ENCODE data around the gene PPM1A. TPM values are rescaled to one million over a fixed set of nuclear protein-coding genes. Genes with fewer than 3 reads are reported as not detected.

Gene PPM1A
- total and polyA plus RNA-seq, 2 of the 8 experiments (the other 6 are each of a cell fraction or from before 2014, with no cell fraction given) = 14.0 to 51.2 TPM

GRCh38 chr14:60232185-60232584 is 16.8 kb upstream of the PPM1A start:
- H3K4me2 ChIP-seq (ENCODE audit: insufficient read depth in 1 of 2, low read depth in 2 of 2, low read length in 2 of 2) = no peak overlapping the region
- no peaks in the 10 kb centered on the region for H4K20me1 ChIP-seq (replicated peaks in 1 of 2; ENCODE audit: control insufficient read depth in 1 of 2, insufficient read depth in 2 of 2, low read length in 2 of 2)
- no peak overlapping the region for H3K4me3 ChIP-seq (ENCODE audit: extremely low read depth in 1 of 4, insufficient read depth in 2 of 4, low read depth in 3 of 4, low read length in 4 of 4)
- no peak overlapping the region for H4K5ac ChIP-seq (ENCODE audit: insufficient read length, low read depth, low read length)
- no peak overlapping the region for H2BK12ac ChIP-seq (ENCODE audit: low read depth, low read length)
- H2AFZ ChIP-seq (ENCODE audit: low read length) = no peak overlapping the region
- H3K9ac ChIP-seq (replicated peaks in 1 of 4; ENCODE audit: extremely low read depth in 1 of 4, low read depth in 3 of 4, low read length in 3 of 4) = no peak overlapping the region
- ChIA-PET CTCF (ENCODE audit: partially characterized antibody) (no interaction called here), POLR2A (ENCODE audit: partially characterized antibody) (no interaction called here)
- no peak overlapping the region for H2BK120ac ChIP-seq (replicated peaks; ENCODE audit: low read depth, low read length)
- no peaks in the 10 kb centered on the region for H3K36me3 ChIP-seq (ENCODE audit: control insufficient read depth in 2 of 4, insufficient read depth in 4 of 4, low read length in 3 of 4)
- H2BK5ac ChIP-seq (ENCODE audit: low read depth, low read length) = no peak overlapping the region
- no peaks in the 10 kb centered on the region for H3K79me1 ChIP-seq (ENCODE audit: low read depth, low read length)
- H3K27me3 ChIP-seq (replicated peaks in 1 of 4; ENCODE audit: control insufficient read depth in 3 of 4, extremely low read depth in 1 of 4, insufficient read depth in 3 of 4, low read length in 3 of 4) = no peaks in the 10 kb centered on the region
- no peak overlapping the region for H3K4ac ChIP-seq (replicated peaks; ENCODE audit: insufficient read length, low read depth, low read length)
- H2BK20ac ChIP-seq (ENCODE audit: low read length) = no peak overlapping the region
- H4K8ac ChIP-seq (ENCODE audit: extremely low read depth, insufficient read depth, low read length) = no peak overlapping the region
- DNase-seq (ENCODE audit: low read depth in 1 of 2, low spot score in 2 of 2) (no peak), FAIRE-seq (no peak)
- H2BK15ac ChIP-seq (ENCODE audit: low read length) = no peak overlapping the region
- no peak overlapping the region for H3K56ac ChIP-seq (replicated peaks; ENCODE audit: insufficient read length, low read depth, low read length)
- no peak overlapping the region for H3K23ac ChIP-seq (ENCODE audit: insufficient read length)
- H2AK5ac ChIP-seq (ENCODE audit: low read depth, low read length) = no peak overlapping the region
- peaks cover 0 to 6% of the 10 kb centered on the region in 2 experiments; a peak in 2 of 4 replicates for H3K9me3 ChIP-seq (ENCODE audit: insufficient read depth in 2 of 2, low read depth in 1 of 2, low read length in 1 of 2)
- no peaks in the 10 kb centered on the region for H3K23me2 ChIP-seq (ENCODE audit: low read depth, low read length)
- TF ChIP-seq CHD1 (IDR thresholded peaks at IDR 0.05; ENCODE audit: low read depth, low read length) (no peak), GTF2F1 (IDR thresholded peaks at IDR 0.05; ENCODE audit: borderline replicate concordance, low read depth, low read length) (no peak), NRF1 (IDR thresholded peaks at IDR 0.05; ENCODE audit: low read depth, low read length) (no peak), KDM1A (IDR thresholded peaks at IDR 0.05; ENCODE audit: borderline replicate concordance, low read length) (no peak), TEAD4 (IDR thresholded peaks at IDR 0.05; ENCODE audit: low read depth, low read length) (no peak), EZH2 (IDR thresholded peaks at IDR 0.05; ENCODE audit: low read depth, low read length, severe bottlenecking) (no peak)
- H4K91ac ChIP-seq (replicated peaks; ENCODE audit: insufficient read length, low read length) = no peak overlapping the region
- H3K4me1 ChIP-seq (replicated peaks in 1 of 4; ENCODE audit: control insufficient read depth in 3 of 4, insufficient read depth in 4 of 4, low read length in 3 of 4) = no peaks in the 10 kb centered on the region; a peak in 1 of 7 replicates
- no peak overlapping the region for H3K14ac ChIP-seq (ENCODE audit: insufficient read length)
- no peaks in the 10 kb centered on the region for H3K79me2 ChIP-seq (ENCODE audit: control insufficient read depth in 1 of 2, insufficient read depth in 2 of 2, low read length in 2 of 2)
- no peak overlapping the region for H3K27ac ChIP-seq (ENCODE audit: low read depth, low read length)
- WGBS, 2 experiments (ENCODE audit: extremely low coverage in 1 of 2, insufficient coverage in 1 of 2, insufficient read length in 1 of 2, insufficient replicate concordance in 2 of 2, low coverage in 1 of 2, low lambda C conversion rate in 2 of 2, missing lambda C conversion rate in 1 of 2) = 100% methylated on average over 1 of the region's 1 CpG; no CpG with 5 or more reads in 1 of the 2 experiments
- no peak overlapping the region for H3K18ac ChIP-seq (ENCODE audit: extremely low read depth, low read length)

Measured in H1 (cell line).